Right lobe of liver (tissue), 4 donors: ENCODE results near the gene TMEM97.

Experiments
- POLR2A ChIP-seq: fragments of 450-650 bp; IDR thresholded peaks from one replicate; pipeline ENCODE4 v1.6.1; 2017; ENCODE audit warnings: antibody characterized with exemption, mild to moderate bottlenecking
- TF ChIP-seq, protein P1 (sequence below), 4 donors: fragments of 200-600 bp in 3 of 4; fragments of 450-650 bp in 1 of 4; IDR thresholded peaks; one replicate each; pipeline versions ENCODE4 v1.5.1 to v1.8.0; 2016 to 2022; ENCODE audit warnings: antibody characterized with exemption in 4 of 4, mild to moderate bottlenecking in 2 of 4
- donor health status: DM: no; HTN: no; CAD: no.
- donor health status: DM: no; HTN: no; CAD: no.
- donor health status: DM: no; HTN: yes; CAD: no.

- TF ChIP-seq, protein P1, sequence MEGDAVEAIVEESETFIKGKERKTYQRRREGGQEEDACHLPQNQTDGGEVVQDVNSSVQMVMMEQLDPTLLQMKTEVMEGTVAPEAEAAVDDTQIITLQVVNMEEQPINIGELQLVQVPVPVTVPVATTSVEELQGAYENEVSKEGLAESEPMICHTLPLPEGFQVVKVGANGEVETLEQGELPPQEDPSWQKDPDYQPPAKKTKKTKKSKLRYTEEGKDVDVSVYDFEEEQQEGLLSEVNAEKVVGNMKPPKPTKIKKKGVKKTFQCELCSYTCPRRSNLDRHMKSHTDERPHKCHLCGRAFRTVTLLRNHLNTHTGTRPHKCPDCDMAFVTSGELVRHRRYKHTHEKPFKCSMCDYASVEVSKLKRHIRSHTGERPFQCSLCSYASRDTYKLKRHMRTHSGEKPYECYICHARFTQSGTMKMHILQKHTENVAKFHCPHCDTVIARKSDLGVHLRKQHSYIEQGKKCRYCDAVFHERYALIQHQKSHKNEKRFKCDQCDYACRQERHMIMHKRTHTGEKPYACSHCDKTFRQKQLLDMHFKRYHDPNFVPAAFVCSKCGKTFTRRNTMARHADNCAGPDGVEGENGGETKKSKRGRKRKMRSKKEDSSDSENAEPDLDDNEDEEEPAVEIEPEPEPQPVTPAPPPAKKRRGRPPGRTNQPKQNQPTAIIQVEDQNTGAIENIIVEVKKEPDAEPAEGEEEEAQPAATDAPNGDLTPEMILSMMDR (IDR thresholded peaks at IDR 0.05) = no peak
- no peak for TF ChIP-seq POLR2A
These were observed 44.2 kb downstream of the TMEM97 start for GRCh38 chr17:28363186-28363585.
